Endothelial cell of umbilical vein (primary cell): Measurements from ENCODE around the gene MAP1LC3B2. TPM values are rescaled to one million over a fixed set of nuclear protein-coding genes. Genes with fewer than 3 reads are reported as not detected.

Source experiments
- polyA plus RNA-seq, 4 experiments: library from polyadenylated mRNA; depleted of rRNA in 3 of 4; stranded (reverse) in 3 of 4; unstranded in 1 of 4; fragments of >200 nt; gene quantifications; 2 replicates each; pipeline versions ENCODE4 v1.2.1 to v1.2.3, GENCODE V29; 2011 to 2012; ENCODE audit warnings: missing spikeins in 1 of 4
- total RNA-seq: library from RNA; stranded (reverse); gene quantifications from 2 replicates; pipeline ENCODE4 v1.2.3, GENCODE V29; 2021

Gene MAP1LC3B2
- total and polyA plus RNA-seq, 2 donors (not counting 3 experiments of a cell fraction or from before 2014, with no cell fraction given): 0.32 to 4.1 TPM

Other genes with a start within 250 kb of the MAP1LC3B2 start
- gene SPRING1, start 178.7 kb downstream of the MAP1LC3B2 start, total RNA-seq: 40.4 and 50.0 TPM in 2 replicates
- 17.5 and 20.2 TPM in 2 replicates for gene SPRING1, start 178.7 kb downstream of the MAP1LC3B2 start, polyA plus RNA-seq
- gene RNFT2, start 178.9 kb downstream of the MAP1LC3B2 start, total RNA-seq: 5.1 and 6.6 TPM in 2 replicates
- 1.4 and 1.7 TPM in 2 replicates for gene RNFT2, start 178.9 kb downstream of the MAP1LC3B2 start, polyA plus RNA-seq